ENCODE data around the gene SECISBP2L.

Gene SECISBP2L

GRCh38 chr15:48978638-48979037 is 67.6 kb downstream of the SECISBP2L start:
- H3K18ac ChIP-seq (ENCODE audit: low read length): no peak overlapping the region
- H3K4me1 ChIP-seq (ENCODE audit: control insufficient read depth in 2 of 2, insufficient read depth in 1 of 2, low read depth in 1 of 2, low read length in 2 of 2): peaks cover 6 to 17% of the 10 kb centered on the region in 2 donors
- H3K4me2 ChIP-seq (ENCODE audit: insufficient read depth, low read length, poor library complexity, severe bottlenecking): no peak overlapping the region
- WGBS, 2 donors (ENCODE audit: extremely low coverage in 2 of 2, insufficient read length in 2 of 2, insufficient replicate concordance in 1 of 2): no CpG with 5 or more reads among the region's 2 CpGs
- H2BK5ac ChIP-seq (ENCODE audit: low read length): no peak overlapping the region
- no peak overlapping the region for H4K8ac ChIP-seq (ENCODE audit: low read depth, low read length)
- no peak overlapping the region for H2AK5ac ChIP-seq (ENCODE audit: low read depth, low read length)
- no peak for DNase-seq (ENCODE audit: low spot score)
- no peak overlapping the region for H3K14ac ChIP-seq (ENCODE audit: low read length)
- no peak overlapping the region for H2BK15ac ChIP-seq (ENCODE audit: low read length)
- H3K4me3 ChIP-seq (ENCODE audit: low read length in 2 of 2): no peak overlapping the region
- H2BK120ac ChIP-seq (ENCODE audit: low read depth, low read length): no peak overlapping the region
- H3K23ac ChIP-seq (ENCODE audit: low read depth, low read length, poor library complexity): no peak overlapping the region
- no peak overlapping the region for H2BK12ac ChIP-seq (ENCODE audit: low read length)
- H3K27me3 ChIP-seq (ENCODE audit: control insufficient read depth in 3 of 3, insufficient read depth in 3 of 3, low read depth in 1 of 3, low read length in 3 of 3): no peaks in the 10 kb centered on the region
- no peak overlapping the region for H4K91ac ChIP-seq (ENCODE audit: low read depth, low read length, poor library complexity)
- no peaks in the 10 kb centered on the region for H3K79me1 ChIP-seq (ENCODE audit: low read depth, low read length)
- no peak overlapping the region for H2AFZ ChIP-seq (ENCODE audit: low read length)
- H3K36me3 ChIP-seq (replicated peaks in 1 of 2; ENCODE audit: control insufficient read depth in 2 of 2, insufficient read depth in 2 of 2, low read length in 2 of 2): no peaks in the 10 kb centered on the region
- no peaks in the 10 kb centered on the region for H3K9me3 ChIP-seq (replicated peaks in 1 of 2; ENCODE audit: control insufficient read depth in 2 of 2, insufficient read depth in 1 of 2, low read depth in 1 of 2, low read length in 2 of 2)
- H3K4ac ChIP-seq (ENCODE audit: low read length): no peak overlapping the region
- H3K9ac ChIP-seq (ENCODE audit: low read depth, low read length, poor library complexity): no peak overlapping the region
- no peak overlapping the region for H3K27ac ChIP-seq (replicated peaks; ENCODE audit: low read length)

GRCh38 chr15:48976444-48977088 is 69.7 kb downstream of the SECISBP2L start:
- Histone ChIP-seq H3K18ac (ENCODE audit: low read length) (peak overlapping the region; percentile 11), H3K9ac (ENCODE audit: low read depth, low read length, poor library complexity) (peak overlapping the region; percentile 57), H2AK5ac (ENCODE audit: low read depth, low read length) (no peak overlapping the region), H4K91ac (ENCODE audit: low read depth, low read length, poor library complexity) (no peak overlapping the region), H3K9me3 (replicated peaks in 1 of 2; ENCODE audit: control insufficient read depth in 2 of 2, insufficient read depth in 1 of 2, low read depth in 1 of 2, low read length in 2 of 2) (no peaks in the 10 kb centered on the region), H2BK15ac (ENCODE audit: low read length) (no peak overlapping the region), H4K8ac (ENCODE audit: low read depth, low read length) (no peak overlapping the region), H3K4me2 (ENCODE audit: insufficient read depth, low read length, poor library complexity, severe bottlenecking) (peak overlapping the region; percentile 93), H3K4me1 (ENCODE audit: control insufficient read depth in 2 of 2, insufficient read depth in 1 of 2, low read depth in 1 of 2, low read length in 2 of 2) (peaks cover 4 to 17% of the 10 kb centered on the region in 2 donors), H3K27ac (replicated peaks; ENCODE audit: low read length) (no peak overlapping the region), H3K4me3 (ENCODE audit: low read length in 2 of 2) (peak overlapping the region in 1 of 2 donors; percentile 53), H3K27me3 (ENCODE audit: control insufficient read depth in 3 of 3, insufficient read depth in 3 of 3, low read depth in 1 of 3, low read length in 3 of 3) (no peaks in the 10 kb centered on the region), H3K4ac (ENCODE audit: low read length) (no peak overlapping the region), H2BK5ac (ENCODE audit: low read length) (no peak overlapping the region), H3K14ac (ENCODE audit: low read length) (no peak overlapping the region), H2BK120ac (ENCODE audit: low read depth, low read length) (no peak overlapping the region), H3K23ac (ENCODE audit: low read depth, low read length, poor library complexity) (no peak overlapping the region), H3K79me1 (ENCODE audit: low read depth, low read length) (no peaks in the 10 kb centered on the region), H2AFZ (ENCODE audit: low read length) (peak overlapping the region; percentile 89), H3K36me3 (replicated peaks in 1 of 2; ENCODE audit: control insufficient read depth in 2 of 2, insufficient read depth in 2 of 2, low read length in 2 of 2) (no peaks in the 10 kb centered on the region), H2BK12ac (ENCODE audit: low read length) (no peak overlapping the region)
- WGBS, 2 donors (ENCODE audit: extremely low coverage in 2 of 2, insufficient read length in 2 of 2, insufficient replicate concordance in 1 of 2): no CpG with 5 or more reads among the region's 17 CpGs
- no peak for DNase-seq (ENCODE audit: low spot score)

GRCh38 chr15:48975472-48976419 is 70.5 kb downstream of the SECISBP2L start:
- H4K8ac ChIP-seq (ENCODE audit: low read depth, low read length): no peak overlapping the region
- peak overlapping the region; percentile 25 for H3K27ac ChIP-seq (replicated peaks; ENCODE audit: low read length)
- no peak overlapping the region for H2BK5ac ChIP-seq (ENCODE audit: low read length)
- no peaks in the 10 kb centered on the region for H3K79me1 ChIP-seq (ENCODE audit: low read depth, low read length)
- H3K4me2 ChIP-seq (ENCODE audit: insufficient read depth, low read length, poor library complexity, severe bottlenecking): peak overlapping the region; percentile 93
- no peaks in the 10 kb centered on the region for H3K9me3 ChIP-seq (replicated peaks in 1 of 2; ENCODE audit: control insufficient read depth in 2 of 2, insufficient read depth in 1 of 2, low read depth in 1 of 2, low read length in 2 of 2)
- no peaks in the 10 kb centered on the region for H3K36me3 ChIP-seq (replicated peaks in 1 of 2; ENCODE audit: control insufficient read depth in 2 of 2, insufficient read depth in 2 of 2, low read length in 2 of 2)
- no peak overlapping the region for H2BK120ac ChIP-seq (ENCODE audit: low read depth, low read length)
- H2AFZ ChIP-seq (ENCODE audit: low read length): peak overlapping the region; percentile 89
- H3K27me3 ChIP-seq (ENCODE audit: control insufficient read depth in 3 of 3, insufficient read depth in 3 of 3, low read depth in 1 of 3, low read length in 3 of 3): no peaks in the 10 kb centered on the region
- peaks cover 4 to 17% of the 10 kb centered on the region in 2 donors for H3K4me1 ChIP-seq (ENCODE audit: control insufficient read depth in 2 of 2, insufficient read depth in 1 of 2, low read depth in 1 of 2, low read length in 2 of 2)
- H3K14ac ChIP-seq (ENCODE audit: low read length): no peak overlapping the region
- peak overlapping the region; percentile 26 for H3K9ac ChIP-seq (ENCODE audit: low read depth, low read length, poor library complexity)
- peak overlapping the region; percentile 53 to 78 for H3K4me3 ChIP-seq (ENCODE audit: low read length in 2 of 2)
- H4K91ac ChIP-seq (ENCODE audit: low read depth, low read length, poor library complexity): no peak overlapping the region
- H3K4ac ChIP-seq (ENCODE audit: low read length): no peak overlapping the region
- no CpG with 5 or more reads among the region's 53 CpGs for WGBS, 2 donors (ENCODE audit: extremely low coverage in 2 of 2, insufficient read length in 2 of 2, insufficient replicate concordance in 1 of 2)
- DNase-seq (ENCODE audit: low spot score): peak; percentile 84
- H3K23ac ChIP-seq (ENCODE audit: low read depth, low read length, poor library complexity): no peak overlapping the region
- H2BK15ac ChIP-seq (ENCODE audit: low read length): no peak overlapping the region
- peak overlapping the region; percentile 93 for H3K18ac ChIP-seq (ENCODE audit: low read length)
- no peak overlapping the region for H2AK5ac ChIP-seq (ENCODE audit: low read depth, low read length)
- H2BK12ac ChIP-seq (ENCODE audit: low read length): no peak overlapping the region

- Histone ChIP-seq H3K14ac (ENCODE audit: low read length) (no peak overlapping the region), H2BK12ac (ENCODE audit: low read length) (no peak overlapping the region), H2AFZ (ENCODE audit: low read length) (peak overlapping the region; percentile 89), H3K27me3 (ENCODE audit: control insufficient read depth in 3 of 3, insufficient read depth in 3 of 3, low read depth in 1 of 3, low read length in 3 of 3) (no peaks in the 10 kb centered on the region), H2BK5ac (ENCODE audit: low read length) (no peak overlapping the region), H4K8ac (ENCODE audit: low read depth, low read length) (no peak overlapping the region), H3K18ac (ENCODE audit: low read length) (no peak overlapping the region), H4K91ac (ENCODE audit: low read depth, low read length, poor library complexity) (no peak overlapping the region), H2AK5ac (ENCODE audit: low read depth, low read length) (no peak overlapping the region), H2BK120ac (ENCODE audit: low read depth, low read length) (no peak overlapping the region), H3K4ac (ENCODE audit: low read length) (no peak overlapping the region), H3K4me2 (ENCODE audit: insufficient read depth, low read length, poor library complexity, severe bottlenecking) (no peak overlapping the region), H3K4me3 (ENCODE audit: low read length in 2 of 2) (peak overlapping the region in 1 of 2 donors; percentile 53), H3K36me3 (replicated peaks in 1 of 2; ENCODE audit: control insufficient read depth in 2 of 2, insufficient read depth in 2 of 2, low read length in 2 of 2) (no peaks in the 10 kb centered on the region), H2BK15ac (ENCODE audit: low read length) (no peak overlapping the region), H3K9me3 (replicated peaks in 1 of 2; ENCODE audit: control insufficient read depth in 2 of 2, insufficient read depth in 1 of 2, low read depth in 1 of 2, low read length in 2 of 2) (no peaks in the 10 kb centered on the region), H3K23ac (ENCODE audit: low read depth, low read length, poor library complexity) (no peak overlapping the region), H3K27ac (replicated peaks; ENCODE audit: low read length) (no peak overlapping the region), H3K4me1 (ENCODE audit: control insufficient read depth in 2 of 2, insufficient read depth in 1 of 2, low read depth in 1 of 2, low read length in 2 of 2) (peaks cover 4 to 17% of the 10 kb centered on the region in 2 donors), H3K79me1 (ENCODE audit: low read depth, low read length) (no peaks in the 10 kb centered on the region), H3K9ac (ENCODE audit: low read depth, low read length, poor library complexity) (no peak overlapping the region)
- DNase-seq (ENCODE audit: low spot score): no peak
- WGBS, 2 donors (ENCODE audit: extremely low coverage in 2 of 2, insufficient read length in 2 of 2, insufficient replicate concordance in 1 of 2): no CpG with 5 or more reads among the region's 2 CpGs
Measured at GRCh38 chr15:48974882-48975281, 71.4 kb downstream of the SECISBP2L start.
